Neural cell (in vitro differentiated cells): Measurements from ENCODE around the gene CEBPB.

Source experiments
- CTCF ChIP-seq: fragments of 450-650 bp; IDR thresholded peaks from 2 replicates; pipeline ENCODE4 v1.5.1; 2014; ENCODE audit warnings: antibody characterized with exemption, mild to moderate bottlenecking, moderate library complexity; ENCODE audit not compliant: poor library complexity, severe bottlenecking
- EZH2 ChIP-seq: fragments of 200-600, 300-800 bp; shearing (Covaris generic), sonication (generic); IDR thresholded peaks from 2 replicates; pipeline ENCODE4 v1.6.1; 2014; ENCODE audit warnings: antibody characterized with exemption, low read length, borderline replicate concordance, mild to moderate bottlenecking; ENCODE audit not compliant: insufficient read depth, poor library complexity, severe bottlenecking
- MXI1 ChIP-seq: fragments of 450-650 bp; conservative IDR thresholded peaks from 2 replicates; pipeline ENCODE4 v1.6.1; 2014; ENCODE audit warnings: antibody characterized with exemption, mild to moderate bottlenecking; ENCODE audit not compliant: poor library complexity, severe bottlenecking
- POLR2AphosphoS5 ChIP-seq: IDR thresholded peaks from 2 replicates; pipeline ENCODE4 v1.6.1; 2012
- REST ChIP-seq: IDR thresholded peaks from 2 replicates; pipeline ENCODE4 v1.6.1; 2012; ENCODE audit warnings: borderline replicate concordance
- TAF1 ChIP-seq: IDR thresholded peaks from 2 replicates; pipeline ENCODE4 v1.6.1; 2012; ENCODE audit warnings: low read depth

DNA sequence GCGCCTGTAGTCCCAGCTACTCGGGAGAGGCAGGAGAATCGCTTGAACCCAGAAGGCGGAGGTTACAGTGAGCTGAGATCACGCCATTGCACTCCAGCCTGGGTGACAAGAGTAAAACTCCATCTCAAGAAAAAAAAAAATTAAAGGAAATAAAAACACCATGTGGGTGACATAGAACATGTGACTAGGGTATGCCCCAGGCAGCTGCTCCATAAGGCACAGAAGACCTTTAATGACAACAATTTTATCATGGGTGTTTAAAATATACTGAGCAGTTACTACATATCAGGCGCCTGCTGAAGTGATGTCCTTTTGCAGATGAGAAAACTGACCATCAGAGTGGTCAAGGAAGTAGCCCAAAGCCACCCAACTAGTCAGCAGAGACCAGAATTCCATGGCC is 45.1 kb upstream of the CEBPB start:
- no peak for TF ChIP-seq CTCF
- TF ChIP-seq EZH2: no peak
- TF ChIP-seq TAF1: no peak
- TF ChIP-seq MXI1: no peak
- no peak for TF ChIP-seq POLR2AphosphoS5
- TF ChIP-seq REST: no peak
